GM19023 (cell line): ENCODE data around the gene MACROD2.

Experiments
- ATAC-seq: cut with Tn5 transposase; IDR thresholded peaks from one replicate; pipeline ENCODE4 v1.9.1; 2021; ENCODE audit warnings: mild to moderate bottlenecking, moderate library complexity; ENCODE audit not compliant: unreplicated experiment

MACROD2 gene

DNA sequence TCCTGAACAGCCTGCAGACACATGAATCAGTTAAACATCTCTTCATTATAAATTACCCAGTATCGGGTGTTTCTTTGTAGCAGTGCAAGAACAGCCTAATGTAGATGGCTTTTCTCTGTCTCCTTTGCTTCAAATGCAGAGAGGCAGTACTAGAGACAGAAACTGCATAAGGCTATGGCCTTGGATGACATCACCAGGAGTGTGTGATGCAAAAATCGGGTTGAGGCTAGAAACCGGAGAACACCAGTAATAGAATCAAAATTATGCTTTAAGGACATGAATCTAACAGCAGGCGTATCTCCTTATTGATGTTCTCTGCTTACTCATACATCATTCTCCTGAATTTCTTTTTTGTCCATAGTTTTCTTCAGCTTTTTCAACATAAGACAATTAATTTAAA lies 391.4 kb downstream of the MACROD2 start:
- ATAC-seq, result no peak

DNA sequence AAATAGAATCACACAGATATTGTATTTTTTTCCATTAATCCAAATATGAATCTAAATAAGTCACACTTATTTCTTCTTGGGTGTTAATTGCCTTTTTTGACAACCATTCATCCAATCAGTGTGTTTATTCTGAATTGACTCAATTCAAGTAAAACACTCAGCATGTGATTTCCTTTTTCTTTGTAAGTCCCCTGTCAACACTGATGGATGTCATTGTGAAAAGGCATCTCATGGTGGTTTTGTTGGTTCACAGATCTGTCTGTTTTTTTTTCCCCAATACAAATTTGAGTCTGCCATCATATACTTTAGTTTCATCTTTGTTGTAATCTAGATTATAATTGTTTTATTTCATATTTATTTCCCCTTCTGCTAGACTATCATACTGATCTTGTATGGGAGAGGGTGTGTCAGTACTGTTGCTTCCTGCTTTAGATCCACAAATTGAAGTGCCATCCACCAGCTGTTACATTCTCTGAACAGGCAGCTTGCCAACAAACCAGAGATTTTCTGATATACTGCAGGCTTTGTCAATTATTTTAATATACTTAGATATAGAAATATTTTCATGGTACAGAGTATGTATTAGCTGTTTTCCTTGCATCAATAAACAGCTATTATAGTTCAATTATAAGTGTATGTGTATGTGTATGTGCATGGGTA lies 406.3 kb downstream of the MACROD2 start:
- ATAC-seq, result no peak

DNA sequence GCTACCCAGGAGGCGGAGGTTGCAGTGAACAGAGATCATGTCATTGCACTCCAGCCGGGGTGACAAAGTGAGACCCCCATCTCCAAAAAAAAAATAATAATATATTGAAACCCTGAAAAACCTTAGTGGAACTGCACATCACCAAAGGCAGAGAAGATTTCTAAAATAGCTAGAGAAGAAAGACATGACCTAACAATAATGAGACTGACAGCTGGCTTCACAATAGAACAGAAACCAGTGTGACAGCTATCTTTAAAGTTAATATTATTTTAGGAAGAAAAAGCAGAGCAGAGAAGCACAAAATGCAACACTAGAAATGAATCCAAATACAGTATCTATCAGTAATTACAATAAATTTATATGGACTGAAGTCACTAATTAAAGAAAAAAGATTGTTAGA lies 409.2 kb downstream of the MACROD2 start:
- ATAC-seq, result no peak

DNA sequence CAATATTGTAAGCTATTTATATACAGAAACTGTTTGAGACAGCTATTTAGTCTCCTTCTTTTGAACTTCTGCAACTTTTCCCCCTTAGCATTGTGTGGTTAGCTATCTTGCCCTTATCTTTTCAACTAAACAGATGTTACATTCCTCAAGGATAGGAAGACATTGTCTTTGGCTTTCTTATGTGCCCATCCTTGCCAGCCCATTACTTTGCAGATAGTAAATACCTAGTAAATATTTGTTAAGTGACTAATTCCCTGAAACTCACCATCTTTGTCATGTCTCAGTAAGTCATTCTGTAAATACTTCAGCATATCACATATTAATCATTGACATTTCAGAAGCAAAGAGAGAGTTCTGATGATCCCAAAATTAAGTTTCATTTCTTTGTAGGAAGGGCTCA lies 411.2 kb downstream of the MACROD2 start:
- ATAC-seq, result no peak

DNA sequence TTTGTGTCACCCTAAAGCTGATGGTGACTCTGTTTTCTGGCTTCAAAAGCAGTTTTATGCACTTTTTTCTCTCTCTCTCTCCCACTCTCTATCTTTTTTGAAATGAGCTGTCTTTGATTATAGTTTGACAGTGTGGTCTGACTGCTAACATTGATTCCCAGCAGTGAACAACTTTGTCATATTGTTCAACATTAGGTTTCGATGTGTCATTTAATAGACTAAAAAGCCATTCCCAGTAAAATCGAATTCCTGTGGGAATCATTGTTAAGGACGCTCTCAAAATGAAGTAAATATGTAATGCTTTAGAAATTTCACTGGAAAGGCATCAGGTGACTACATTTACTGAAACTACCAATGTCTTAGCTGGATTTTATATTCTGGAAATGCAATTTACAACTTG lies 412.0 kb downstream of the MACROD2 start:
- no peak for ATAC-seq

DNA sequence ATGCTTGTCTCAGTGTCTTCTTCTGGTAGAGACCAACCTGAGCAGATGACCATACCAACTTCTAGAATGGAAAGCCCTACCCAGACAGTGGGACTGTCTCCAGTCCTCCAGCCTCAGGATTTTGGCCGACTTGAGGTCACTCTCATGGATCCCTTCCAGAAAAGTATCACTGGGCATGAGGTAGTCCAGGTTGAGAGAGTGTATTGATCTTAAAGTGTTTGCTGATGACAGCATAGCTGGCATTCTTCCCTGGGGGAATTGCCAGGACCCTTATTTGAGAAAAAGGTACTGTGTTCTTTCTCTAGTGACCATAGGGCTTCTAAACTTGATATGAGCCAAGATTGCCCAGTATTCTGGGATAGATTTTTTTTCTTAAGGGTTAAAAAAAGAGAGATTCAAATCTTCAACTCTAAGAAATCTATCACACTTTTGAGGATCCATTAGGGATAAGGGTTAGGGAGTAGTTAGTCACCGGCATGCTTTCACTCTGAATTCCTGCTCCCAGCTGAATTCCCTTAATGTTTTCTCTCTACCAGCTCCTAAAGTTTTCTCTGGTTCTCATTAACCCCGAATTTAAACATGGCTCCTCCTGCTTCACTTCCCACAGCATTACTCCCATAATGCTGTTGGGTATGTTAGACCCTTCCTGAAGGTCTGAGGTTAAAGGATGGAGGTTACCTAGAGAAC lies 415.7 kb downstream of the MACROD2 start:
- no peak for ATAC-seq

DNA sequence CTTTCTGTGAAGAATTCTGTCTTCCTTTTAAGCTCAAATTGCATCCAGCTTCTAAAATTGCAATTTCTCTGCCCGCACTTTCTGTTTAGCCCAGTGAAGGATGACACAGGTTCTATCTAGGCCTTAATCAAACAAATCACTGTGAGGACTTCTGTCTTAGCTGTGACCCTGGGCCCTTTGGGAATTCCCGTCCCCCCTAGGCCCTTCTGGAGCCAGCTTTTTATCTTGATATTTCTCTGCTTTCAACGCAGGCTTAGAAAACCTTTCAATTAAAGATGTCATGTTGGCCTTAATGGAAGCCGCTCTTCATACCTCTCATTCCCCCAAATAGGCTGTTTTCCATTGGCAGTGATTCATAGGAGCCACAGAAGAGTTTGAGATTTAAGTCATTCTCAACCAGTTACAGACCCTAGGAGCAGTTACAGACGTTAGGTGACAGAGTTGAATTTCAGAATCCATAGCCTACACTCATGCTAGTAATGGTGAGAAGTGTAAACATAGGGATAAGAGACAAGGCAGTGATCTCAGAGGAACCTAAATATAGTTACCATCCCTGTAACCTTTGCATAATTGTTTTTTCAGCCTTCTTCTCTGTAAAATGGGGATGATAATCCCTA lies 416.9 kb downstream of the MACROD2 start:
- ATAC-seq, result no peak

DNA sequence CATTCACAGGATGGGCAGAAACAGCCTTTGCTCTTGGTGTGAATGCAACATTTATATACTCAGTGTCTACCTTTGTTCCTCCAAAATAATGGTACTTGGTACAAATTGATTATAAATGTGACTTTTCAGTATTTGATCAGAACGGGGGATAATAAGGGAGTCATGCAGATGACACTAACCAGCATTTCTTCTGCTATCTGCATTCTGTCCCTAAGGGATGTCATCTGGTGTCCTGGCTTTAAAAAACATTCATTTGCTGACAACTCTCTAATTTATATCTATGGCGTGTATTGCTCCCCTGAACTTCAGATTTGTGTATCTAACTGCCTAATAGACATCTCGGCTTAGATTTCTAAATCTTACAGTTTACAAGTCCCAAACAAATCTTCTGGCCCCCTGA lies 418.5 kb downstream of the MACROD2 start:
- no peak for ATAC-seq

DNA sequence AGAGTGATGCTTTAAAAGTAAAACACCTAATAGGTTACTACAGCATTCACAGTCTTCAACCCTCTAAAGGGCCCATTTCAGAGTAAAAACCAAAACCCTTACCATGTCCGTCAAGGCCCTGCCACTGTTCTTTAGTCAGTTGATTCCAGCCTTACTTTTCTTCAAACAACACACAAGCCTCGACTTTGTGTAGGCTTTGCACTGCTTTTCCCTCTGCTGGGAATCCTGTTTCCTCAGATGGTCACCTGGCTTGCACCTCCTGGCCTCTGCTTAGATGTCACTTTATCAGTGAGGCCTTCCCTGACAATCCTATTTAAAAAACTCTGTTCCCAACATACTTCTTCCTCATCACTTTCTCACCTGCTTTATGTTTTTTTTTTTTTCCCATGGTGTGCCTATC lies 419.2 kb downstream of the MACROD2 start:
- ATAC-seq, result no peak

DNA sequence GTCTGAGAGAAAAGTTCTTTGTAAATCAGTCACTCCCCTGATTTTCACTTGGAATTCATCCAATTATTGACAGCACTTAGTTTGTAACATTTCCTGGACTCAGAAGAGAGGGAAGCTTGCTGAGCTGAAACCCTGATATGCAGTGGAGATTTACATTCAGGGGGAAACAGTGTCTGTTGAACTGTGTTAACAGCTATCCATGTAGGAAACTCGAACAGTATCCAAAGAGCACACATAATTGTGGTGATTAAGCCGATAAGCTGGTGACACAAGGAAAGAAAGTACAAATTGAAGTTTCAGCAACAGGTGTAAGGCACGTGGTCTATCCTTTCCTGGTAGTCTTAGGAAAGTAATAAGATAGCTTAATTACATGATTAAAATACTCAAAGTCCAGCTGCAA lies 420.2 kb downstream of the MACROD2 start:
- no peak for ATAC-seq

DNA sequence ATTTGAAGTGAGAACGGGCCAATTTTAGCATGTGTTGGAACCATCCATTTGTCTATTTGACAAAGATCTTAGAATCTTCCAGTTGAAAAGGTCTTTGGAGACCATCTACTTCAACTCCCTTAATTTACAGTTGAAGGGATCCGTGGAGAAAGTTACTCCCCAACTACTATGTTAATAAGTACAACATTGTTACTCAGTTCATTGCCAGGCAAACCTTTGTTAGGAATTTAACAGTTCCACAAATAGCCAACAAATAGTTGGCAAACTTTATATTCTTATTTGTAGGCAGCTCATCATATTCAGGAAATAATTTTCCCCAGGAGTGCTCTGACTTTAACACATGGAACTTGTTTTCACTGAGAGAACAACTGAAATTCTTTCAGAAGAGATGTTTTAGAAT lies 423.1 kb downstream of the MACROD2 start:
- ATAC-seq, result no peak

DNA sequence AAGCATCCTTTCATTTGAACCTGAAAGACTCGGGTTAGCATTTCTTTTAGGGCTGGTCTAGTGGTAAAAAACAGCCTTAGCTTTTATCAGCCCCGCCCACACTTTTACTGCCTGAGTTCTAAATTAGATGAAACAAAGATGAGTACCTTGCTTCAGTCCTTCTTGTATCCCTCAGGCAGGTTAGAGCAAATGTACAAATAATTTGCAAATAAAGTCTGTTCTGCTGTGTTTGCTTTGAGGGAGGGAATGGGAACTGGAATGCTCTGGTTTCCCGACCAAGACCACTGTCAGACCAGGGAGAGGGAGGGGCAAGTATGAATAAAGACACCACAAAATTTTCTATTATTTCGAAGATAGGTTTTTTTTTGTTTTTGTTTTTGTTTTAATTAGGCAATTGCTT lies 427.6 kb downstream of the MACROD2 start:
- ATAC-seq, result no peak

DNA sequence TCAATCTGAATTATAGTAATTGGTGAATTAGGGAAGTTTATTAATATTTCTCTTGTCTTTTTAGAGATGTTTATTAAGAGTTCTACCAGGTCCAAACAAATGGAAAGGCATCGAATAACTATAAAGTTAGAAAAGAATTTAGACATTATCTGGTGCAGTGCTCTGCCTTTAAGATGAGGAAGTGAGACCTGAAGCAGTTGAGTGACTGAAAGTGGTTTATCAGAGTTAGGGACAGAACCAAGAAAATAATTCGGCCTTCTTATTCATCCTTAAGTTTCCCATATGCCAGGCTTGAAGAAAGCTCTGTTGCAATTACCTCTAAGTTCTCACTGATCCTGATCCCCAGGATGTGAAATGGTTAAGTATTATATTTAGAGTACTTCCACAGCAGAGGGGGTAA lies 436.3 kb downstream of the MACROD2 start:
- ATAC-seq, result no peak

DNA sequence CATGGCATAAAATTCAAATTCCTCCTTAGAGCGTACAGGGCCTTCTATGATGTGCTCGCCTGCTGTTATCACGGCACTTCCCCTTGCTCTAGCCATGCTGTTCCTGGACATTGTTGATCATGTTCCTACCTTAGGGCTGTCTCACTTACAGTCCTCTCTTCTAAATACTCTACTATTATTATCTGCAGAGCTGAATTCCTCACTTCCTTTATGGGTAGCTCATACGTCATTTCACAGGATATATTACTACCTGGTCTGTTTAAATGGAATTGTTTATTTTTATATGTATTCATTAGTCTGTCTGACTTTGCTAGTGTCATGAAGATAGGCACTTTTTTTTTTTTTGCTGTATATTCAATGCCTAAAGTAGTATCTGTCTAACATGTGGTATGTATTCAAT lies 436.8 kb downstream of the MACROD2 start:
- no peak for ATAC-seq

DNA sequence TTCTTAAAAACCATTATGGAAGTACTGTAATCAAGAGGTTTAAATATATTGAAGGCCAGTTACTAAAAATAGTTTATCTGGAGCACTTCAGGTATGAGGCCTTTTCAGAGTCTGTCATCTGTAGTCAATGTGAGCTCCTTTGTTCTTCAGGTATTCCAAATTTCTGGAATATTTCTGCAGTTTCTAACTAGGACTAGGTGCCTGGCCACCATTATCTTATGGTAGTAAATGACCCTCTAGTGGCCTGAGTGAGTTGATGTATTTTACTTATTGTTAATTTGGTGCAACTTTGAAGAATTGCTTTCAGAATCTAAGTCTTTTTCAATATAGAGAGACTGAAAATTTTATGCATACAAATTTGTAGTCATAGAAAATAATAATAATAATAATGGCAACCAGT lies 437.3 kb downstream of the MACROD2 start:
- no peak for ATAC-seq

DNA sequence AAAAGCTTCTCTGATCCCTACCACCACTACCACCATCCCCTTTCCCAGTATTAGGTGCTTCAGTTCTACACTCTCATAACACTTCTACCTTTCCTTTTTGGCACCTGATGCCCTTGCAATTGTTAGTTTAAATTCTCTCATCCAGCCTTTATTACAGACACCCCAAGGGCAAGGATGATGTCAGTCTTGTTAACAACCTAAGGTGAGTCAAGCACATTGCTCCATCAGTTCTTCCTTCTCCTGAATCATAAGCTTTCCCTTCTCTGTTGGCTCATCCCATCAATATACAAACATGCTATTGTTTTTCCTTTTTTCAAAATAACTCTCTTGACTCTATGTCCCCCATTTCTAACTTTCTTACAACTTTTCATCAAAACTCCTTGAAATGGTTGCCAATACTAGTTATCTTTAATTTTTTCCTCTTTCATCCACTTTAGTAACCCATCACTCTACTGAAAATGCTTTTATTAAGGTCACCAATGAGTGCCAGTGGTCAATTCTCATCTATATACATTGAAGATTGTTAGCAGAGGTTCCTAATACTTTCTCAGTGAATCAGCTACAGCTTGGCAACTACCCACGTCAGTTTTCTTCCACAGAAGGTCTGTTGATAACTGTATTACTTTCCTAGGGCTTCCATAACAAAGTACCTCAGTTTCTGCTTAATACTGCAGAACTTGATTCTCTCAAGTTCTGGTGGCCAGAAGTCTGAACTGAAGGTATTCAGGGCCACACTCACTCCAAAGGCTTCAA lies 439.2 kb downstream of the MACROD2 start:
- no peak for ATAC-seq

DNA sequence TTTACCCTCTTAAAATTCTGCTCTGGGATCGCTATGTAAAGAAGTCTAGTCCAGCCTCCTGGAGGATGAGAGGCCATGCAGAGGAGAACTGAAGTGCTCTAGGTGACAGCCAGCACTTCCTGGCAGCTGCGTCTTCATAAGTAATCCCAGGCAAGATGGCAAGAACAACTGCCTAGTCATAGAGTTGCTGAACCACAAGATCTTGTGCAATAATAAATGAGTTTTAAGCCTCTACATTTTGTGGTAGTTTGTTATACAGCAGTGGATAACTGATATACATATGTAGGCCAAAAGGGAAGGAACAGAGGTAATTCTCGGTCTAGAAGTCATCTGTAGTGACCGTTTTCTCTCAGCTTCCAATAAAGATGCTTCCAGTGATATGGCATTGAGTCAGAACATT lies 445.9 kb downstream of the MACROD2 start:
- ATAC-seq, result no peak

DNA sequence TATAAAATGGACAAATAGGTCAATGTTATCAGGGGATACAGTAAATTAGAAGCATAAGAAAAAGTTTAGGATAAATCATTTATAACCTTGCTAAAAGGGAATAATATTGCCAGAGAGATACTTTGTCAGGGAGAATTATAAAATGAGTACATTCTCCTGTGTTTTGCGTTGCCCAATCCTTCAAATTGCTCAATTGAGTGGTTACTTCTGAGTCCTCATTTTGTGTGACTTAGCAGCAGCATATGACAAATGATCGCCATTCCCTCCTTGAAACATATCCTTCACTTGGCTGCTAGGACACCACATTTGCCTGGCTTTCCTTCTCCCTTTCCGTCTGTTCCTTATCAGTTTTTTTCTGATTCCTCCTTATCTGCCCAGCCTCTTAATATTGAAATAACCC lies 448.8 kb downstream of the MACROD2 start:
- no peak for ATAC-seq

DNA sequence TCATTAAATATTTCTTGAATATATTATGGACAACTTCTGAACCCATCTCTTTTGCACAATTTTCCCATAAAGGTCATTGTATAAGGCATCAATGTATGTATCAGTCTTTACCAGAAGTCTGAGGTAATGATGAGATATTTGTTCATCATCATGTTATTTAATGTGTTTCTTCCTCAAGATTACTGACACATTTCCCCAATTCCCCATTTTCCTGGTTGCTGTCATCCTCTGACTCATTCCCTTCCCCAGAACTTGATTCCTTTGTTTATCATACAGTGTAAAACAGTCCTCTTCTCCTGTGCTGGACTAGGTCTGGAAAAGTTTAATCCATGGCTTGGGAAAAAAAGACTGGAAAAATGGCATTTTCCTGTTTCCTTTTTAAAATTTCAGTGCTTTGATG lies 450.0 kb downstream of the MACROD2 start:
- ATAC-seq, result no peak

DNA sequence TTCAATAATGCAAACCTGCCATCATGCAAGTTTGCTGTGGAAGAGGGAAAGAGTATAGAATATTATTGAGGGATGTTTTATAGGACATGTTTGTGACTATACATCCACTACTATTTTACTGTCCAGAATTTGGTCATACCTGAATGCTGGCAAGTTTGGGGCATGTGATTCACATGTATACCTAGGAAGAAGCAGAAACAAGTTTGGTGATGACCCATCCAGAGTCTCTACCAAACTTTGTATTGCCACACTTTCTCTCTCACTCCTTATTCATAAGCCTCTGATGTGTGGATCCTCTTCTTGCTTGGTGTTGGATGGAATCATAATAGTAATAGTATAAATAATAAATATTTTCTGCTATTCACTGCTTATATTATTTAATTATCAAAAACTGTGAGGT lies 450.6 kb downstream of the MACROD2 start:
- no peak for ATAC-seq

DNA sequence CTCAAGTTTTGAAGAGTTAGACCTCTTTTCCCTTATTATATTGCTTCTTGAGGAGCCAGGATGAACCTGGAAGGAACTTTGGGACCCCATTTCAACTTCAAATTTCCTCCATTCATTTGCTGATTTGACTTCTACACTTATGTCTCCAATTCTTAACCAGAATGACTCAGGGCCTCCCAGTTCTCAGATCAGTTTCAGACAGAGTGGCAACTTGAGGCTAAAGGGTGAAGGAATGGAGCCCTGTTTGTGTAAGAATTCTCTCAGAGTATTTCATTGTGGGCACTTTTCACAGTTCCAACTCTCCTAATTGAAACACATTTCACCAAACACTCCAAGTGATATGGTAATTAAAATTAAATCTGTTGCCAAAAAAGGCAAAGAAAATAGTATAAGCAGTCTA lies 451.1 kb downstream of the MACROD2 start:
- no peak for ATAC-seq

DNA sequence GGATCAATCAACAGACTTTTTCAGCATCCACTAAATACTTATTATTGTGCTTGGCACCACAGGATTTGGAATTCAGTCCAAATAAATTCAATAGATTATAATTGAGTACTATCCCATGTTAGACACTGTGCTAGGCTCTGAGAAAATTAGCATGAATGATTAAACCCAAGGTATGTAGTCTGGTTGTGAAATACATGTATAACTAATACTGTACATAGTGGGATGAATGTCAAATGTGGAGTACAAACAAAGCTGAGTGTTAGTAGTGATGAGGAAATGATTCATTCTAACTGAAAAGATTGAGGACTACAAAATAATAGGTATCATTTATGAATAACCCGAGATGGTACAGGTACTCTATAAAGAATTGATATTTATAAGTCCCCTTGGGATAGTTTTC lies 454.0 kb downstream of the MACROD2 start:
- no peak for ATAC-seq
